ENCODE results near the gene CLSTN1.

Gene CLSTN1
- 37.2 to 105 (median 67.0) reads per million in 18 experiments for total RNA-seq

DNA sequence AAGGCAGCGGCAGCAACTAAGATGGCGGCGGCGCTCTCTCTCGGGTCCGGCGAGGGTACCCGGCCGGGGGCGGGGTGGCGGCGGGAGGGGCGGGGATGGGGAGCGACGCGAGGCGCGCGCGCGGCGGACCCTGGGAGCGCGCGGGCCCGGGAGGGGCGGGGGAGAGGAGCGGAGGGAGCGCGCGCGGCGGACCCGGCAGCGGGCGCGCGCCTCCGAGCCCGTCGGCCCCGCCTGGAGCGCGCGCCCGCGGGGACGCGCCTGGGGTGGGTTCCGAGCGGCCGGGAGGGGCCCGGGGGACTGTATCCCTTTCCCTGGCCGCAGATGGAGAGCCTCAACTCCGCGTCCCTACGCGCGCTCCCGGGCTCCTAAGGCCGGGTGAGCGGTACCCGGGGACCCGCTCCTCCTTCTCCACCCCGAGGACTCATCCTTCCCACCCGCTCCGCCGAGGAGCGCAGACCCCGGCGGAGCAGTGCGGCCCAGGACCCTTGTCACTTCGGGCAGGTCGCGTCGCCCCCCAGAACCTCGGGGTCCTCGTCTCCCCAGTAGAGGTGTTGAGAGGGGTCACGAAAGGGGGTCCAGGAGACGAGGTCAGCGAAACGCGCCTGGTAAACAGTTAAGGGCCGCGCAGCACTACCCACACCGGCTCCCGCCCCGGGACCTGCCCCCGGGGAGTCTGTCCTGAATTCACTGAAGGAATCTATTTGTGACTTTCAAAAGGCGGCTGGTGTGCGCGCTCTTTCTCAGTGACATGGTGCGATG lies at the start of gene CLSTN1:
Gene CLSTN1 (minus strand): TSS at position 23 of the 759 bp plus-strand sequence. CDS start 232 bp downstream, outside the sequence.
- peak; percentile 70 to 76 for DNase-seq

DNA sequence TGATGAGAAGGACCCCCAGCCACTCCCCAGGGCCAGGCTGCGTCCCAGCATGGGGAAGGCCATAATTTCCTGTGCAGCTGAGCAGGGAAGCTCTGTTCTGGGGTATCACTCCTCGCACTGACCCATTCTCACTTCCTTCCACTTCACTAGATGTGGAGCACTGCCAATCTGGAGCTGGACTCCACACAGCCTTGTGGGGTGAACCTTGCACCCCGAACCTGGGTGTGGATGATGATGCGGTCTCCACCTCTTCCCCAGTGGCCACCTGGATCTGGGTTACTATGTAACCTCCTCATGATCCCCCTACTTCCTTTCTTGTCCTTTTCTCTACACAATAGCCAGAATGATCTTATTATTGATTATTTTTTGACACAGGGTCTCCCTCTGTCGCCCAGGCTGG lies 49.6 kb upstream of the CLSTN1 start:
- DNase-seq: no peak

DNA sequence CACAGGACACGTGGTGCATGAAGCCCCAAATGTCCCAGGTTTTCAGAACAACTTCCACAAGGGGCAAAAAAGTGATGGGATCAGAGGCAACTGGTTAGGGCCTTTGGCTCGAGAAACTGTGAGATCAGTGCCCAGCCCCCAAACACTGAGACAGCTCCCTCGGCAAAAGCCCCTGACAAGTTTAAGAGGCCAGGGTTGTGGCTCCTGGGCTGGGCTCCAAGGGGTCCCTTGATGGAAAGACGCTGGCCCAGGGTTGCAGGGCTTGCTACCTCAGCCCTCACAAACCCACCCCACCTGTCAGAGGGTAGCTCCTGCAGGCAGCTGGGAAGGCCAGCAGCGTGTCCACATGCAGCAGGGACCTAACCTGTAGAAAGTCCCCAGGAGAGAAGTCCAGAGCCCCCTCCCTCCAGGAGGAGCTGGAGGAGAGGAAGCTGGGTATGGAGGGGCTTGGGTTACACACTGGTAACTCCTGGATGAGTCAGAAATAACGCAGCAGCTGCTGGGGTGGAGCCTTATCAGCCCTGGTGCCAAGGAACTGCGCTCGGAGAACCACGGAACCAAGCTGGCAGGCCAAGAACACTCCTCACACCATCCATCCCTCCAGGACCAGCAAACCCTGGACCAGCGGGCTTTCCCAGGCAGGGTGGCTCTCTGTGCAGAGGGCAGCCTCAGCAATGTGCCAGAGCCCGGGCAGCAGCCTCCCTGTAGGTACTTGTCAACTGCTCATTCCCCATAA lies 48.8 kb upstream of the CLSTN1 start:
- DNase-seq: no peak

DNA sequence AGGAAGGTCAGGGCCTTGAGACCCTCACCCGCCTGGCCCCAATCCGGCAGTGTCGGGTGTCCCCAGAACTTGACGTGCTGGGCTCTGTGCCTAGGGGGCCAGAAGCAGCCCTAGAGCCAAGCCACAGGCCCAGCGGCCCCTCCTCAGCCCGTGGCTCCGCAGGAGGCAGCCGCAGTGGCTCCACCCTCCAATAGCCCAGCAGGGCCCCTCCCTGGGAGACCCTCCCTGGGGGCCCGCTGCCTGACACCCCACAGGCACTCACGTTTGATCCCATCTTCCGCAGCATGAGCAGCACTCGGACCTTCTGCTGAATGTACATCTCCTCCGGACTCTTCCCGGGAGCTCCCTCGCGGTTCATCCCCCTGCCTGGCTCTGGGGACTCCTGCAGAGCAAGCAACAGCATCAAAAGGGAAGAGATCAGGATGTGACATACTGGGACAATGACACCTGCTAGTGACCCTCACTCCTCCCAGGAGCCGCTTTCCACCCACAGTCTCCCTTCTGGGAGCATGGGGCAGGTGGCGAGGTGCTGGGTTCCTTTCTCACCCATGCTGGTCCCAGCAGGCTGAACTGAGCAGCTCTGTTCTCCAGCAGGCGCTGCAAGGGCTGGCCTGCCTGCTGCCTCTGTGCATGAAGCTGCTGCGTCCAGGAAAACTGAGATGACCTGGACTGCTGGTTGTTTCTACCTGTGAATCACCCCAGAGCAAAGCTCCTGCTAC lies 48.1 kb upstream of the CLSTN1 start:
- DNase-seq: no peak

DNA sequence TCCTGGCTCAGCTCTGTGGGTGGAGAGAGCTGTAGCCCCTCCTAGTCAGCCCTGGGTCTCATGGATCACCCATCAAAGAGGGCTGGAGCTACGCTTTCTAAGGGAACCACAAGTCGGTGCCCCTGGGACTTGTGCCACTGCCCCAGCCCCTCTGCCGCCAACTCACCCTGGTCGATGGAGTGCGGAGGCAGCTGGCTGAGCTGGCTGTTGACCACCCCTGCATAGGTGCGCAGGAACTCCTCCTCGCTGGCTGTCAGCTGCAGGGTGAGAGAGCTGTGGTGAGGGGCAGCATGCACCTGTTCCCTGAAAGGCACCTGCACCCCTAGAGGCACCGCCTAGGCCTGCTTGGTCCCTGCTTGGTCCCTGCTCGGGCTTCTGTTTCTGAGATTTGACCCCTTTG lies 47.3 kb upstream of the CLSTN1 start:
- DNase-seq: no peak

DNA sequence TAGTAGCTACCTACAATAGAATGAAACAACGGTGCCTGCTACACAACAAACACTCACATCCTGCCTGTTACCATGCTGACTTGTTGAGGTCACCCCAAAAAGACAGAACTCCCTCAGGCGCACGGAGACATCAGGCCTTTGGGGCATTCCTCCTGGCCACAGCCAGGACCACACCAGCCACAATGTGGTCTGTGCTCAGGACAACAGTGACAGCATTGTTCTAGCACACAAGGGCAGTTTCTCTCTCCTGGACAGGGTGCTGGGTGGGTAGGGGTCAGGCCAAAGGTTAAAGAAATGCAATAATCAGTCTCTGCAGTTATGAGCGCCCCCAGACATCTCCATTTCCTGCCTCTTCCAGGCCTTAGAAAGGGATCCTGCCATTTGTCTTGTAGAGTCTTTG lies 46.8 kb upstream of the CLSTN1 start:
- no peak for DNase-seq

DNA sequence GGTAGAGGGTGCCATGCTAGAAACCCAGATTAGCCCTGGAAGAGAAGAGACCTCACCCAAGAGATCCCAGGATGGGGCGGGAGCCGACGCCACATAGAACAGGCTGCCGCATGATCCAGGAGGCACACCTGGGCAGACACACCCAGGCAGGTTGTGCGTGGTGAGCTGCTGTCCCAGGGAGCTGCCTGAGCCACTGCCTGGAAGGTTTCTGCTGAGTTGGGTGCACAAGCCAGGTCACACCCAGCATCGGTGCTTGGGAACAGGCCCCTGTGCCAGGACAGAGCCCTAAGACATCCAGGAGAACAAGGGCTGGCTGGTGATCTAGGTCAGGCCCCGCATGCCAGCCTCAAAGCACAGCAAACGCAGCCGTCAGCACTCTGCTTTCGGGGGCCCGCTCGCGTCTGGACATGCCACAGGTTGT lies 46.1 kb upstream of the CLSTN1 start:
- DNase-seq: no peak

DNA sequence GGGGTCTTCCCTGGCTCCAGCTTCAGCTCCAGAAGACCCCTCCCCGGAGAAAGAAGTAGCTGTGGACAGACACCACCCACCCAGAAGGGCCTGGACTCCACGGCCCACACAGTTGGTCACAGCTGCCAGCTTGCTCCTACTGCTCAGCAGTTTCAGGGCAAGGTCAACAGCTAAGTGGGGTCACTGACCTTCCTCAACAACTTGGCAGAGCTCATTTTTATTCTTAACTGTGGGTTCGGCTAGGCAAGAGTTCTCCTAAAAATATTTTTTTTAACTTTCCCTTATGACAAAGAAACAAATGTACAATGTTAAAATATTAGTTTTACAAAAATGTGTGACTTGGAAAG lies 44.5 kb upstream of the CLSTN1 start:
- no peak for DNase-seq

DNA sequence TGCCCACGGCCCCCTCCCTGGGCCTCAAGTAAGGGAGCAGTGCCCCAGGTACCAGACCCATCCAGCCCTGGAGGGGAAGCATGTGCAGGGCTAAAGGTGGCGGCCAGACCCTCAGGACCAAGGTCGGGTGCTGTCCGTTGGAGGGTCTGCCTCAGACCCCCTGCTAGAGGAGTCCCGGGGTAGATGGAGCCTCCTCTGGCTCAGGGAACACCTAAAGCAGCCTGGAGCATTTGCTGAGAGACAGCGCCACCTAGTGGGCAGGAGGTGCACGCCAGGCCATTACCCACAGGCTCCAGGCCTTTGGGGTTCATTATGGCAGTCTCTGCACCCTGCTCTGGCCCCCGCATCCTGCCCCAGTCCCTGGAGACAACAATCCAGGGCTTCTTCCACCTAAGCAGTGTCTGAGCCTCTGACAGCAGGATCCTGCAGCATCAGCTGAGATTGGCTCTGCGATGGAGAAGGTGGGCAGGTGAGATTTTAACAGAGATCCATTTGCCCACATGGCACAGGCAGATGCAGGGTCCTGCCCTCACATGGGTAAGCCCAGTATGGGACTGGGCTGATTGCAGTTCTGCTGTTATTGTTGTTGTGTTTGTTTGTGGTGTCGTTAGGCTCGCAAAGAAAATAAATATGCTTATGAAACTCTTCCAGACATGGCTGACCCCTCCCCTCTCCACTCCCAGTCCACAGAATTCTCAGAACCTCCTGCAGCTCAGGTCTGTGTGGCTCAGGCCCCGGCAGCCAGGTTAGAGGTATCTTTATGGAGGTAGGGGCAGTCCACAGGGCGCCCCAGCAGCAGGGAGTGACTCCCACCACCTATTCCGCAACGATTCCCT lies 43.9 kb upstream of the CLSTN1 start:
- peak; percentile 76 to 82 for DNase-seq

DNA sequence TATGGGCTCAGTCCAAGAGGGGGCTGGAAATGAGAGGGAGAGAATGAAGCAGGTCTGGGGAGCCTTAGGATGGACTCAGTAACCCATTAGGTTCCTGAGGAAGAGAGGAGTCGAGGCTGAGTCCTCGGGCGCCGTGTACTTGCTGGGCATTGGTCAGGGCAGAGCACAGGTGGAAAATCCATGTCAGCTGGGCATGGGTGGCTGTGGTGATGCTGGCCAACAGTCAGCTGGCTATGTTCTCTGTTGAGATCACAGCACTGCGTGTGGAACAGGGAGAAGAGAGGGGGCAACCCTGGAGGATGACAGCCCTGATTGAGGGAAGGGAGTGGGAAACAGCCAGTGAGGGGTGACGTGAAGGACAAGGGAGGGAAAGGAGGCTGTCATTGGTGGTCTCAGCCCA lies 43.1 kb upstream of the CLSTN1 start:
- DNase-seq: no peak

DNA sequence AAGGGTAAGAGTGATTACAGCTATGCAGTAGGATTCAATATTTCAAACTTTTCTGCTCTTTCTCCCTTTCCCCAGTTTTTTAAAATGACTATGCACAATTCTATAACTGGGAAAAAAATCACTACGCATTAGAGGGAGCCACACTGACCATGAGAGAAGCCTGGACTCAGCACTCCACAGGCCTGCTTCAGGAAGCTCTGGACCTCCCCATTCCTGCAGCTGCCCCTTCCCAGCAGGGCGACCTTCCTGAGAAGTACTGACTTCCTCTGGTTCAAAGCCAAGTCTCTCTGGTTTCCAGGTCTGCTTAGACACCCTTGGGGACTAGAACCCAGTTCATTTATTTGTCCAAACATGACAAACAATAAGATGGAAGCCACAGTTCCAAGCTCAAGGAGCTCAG lies 42.0 kb upstream of the CLSTN1 start:
- DNase-seq: no peak

DNA sequence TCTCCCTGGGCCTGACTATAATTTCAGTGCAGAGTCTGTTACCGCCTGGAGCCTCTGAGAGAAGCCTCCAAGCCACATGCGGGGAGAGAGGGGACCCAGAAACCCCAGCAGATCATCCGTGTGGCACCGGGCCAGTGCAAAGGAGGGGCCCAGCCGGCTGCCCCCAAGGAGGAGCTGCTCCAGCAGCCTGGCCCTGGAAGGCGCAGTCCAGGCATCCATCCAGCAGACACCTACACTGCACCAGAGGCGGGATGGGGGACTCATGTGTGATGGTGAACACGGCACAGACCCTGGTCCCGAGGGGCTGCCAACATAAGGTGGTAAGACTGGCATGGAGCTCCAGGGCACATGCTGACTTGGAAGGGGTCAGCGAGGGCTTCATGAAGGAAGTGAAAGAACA lies 39.6 kb upstream of the CLSTN1 start:
- DNase-seq: no peak

DNA sequence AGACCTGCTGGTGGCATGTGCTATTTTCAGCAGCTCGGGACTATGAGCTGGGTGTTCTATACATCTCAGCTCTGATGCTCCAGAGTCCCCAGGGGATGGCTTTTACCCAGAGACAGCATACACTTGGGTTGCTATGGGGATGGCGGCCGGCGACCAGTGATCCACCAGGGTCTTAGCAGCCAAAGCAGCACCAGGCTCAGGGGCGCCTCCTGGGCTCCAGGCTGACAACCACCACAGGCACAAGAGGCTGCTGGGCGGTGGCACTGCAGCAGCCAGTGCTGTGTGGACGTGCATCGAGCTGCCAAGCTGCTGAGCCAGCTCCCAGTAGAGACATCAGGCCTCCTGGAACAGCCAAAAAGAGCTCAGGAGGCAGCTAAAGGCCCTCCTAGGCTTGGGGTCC lies 37.6 kb upstream of the CLSTN1 start:
- no peak for DNase-seq

DNA sequence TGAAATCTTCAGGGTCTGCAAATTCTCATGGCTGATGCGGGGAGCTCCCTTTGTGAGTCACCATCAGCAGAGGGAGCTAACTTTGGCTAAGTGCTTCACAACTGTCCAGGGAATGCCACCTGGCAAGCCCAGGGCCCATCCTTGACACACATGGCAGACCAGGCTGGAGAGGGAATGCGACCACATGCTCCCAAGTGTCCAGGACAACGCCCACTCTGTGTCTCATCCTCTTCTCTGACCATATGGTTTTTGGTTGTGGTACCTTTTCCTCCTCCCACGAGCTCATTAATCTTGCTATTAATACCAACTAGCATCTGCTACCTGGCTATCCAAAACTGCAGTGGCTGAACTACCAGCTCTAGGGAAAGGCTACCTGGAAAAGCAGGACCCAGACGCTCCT lies 37.1 kb upstream of the CLSTN1 start:
- DNase-seq: no peak

DNA sequence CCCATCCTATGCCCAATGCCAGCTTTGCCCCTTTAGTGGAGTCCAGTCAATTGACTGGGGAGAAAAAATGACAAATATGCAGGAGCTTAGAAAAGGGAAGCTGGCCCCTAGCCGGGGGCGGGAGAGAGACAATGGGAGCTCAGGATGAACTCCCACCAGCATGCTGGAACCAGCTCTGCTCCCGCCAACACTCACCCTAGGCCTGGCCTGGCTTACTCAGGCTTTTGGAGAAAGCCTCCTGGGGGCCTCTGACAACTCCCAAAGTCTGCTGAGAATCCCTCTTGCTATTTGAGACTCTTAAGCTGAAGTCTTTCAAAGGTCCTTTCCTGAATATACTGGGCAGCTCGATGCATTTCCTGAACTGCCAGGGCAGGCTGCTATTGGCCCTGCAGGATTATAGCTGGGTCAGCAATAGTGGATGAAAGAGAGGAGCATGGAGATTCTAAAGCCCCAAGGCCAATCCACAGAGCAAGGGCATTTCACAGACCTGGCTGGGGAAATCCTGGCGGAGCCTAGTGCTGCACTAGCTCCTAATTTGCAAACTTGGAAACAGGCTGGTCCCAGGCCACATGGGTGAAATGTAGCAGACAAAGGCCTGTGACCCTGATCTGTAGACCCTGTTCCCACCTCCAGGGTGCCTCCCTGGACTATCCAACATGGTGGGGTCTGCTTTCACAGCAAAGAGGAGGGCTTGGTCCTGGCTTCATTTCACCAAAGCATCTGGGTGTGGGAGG lies 35.7 kb upstream of the CLSTN1 start:
- DNase-seq: peak; percentile 34 to 69

DNA sequence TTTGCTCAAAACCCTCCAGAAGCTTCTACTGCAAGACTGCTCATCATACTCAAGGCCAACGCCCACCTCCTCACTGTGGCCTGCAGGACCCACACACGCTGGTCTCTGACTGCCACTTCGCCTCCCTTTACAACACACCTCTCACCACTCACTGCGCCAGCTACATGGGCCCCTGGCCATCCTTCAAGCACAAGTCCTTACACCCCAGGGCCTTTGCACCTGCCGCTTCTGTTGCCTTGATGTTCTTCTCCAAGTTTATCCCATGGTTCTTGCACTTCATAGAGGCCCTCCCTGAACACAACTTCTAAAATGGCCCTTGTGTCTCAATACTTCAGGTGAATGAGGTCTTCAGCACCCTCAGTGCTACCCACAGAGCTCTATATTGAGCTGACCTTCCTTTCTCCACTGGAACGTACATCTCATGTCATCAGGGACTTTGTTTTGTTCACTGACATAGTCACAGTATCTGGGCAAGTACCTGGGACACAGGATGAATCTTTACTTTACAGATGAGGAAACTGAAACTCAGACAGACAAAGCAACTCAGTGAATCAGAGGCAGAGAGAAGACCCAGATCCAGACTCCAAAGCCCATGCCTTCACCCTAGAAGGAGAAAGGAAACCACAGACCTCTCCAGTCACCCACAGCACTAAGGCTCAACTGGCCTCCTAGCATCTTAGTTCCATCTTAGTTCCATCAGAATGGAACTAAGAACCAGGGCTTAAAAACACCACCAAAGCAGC lies 34.7 kb upstream of the CLSTN1 start:
- DNase-seq: no peak

DNA sequence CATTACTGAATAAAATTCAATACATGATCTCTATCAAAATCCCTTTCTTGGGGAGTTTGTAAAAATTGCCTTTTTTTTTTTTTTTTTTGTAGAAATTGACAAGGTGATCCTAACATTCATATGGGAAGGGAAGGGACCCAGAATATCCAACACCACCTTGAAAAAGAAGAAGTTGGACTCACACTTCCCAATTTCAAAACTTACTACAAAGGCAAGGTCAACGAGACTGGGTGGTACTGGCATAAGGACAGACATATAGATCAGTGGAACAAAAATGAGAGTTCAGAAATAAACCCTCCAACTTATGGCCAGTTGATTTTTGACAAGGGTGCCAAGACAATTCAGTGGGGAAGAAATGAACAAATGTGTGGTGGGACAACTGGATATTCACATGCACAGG lies 31.4 kb upstream of the CLSTN1 start:
- DNase-seq: peak; percentile 19 to 24

DNA sequence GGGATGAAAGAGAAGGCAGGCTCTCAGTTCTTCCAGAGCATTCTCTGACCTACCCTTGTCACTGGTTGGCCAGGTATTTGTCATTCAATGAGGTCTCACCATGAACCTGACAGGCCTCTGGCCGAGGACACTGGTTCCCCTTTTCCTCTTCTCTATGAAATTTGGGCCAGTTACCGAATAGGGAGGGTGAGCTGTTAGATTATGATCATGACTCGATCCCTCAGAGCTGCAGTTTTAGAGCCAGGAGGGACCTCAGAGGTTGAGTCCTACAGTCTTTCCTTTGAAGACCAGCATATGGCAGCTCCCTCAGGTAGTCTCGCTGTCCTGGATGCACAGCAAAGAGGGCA lies 29.5 kb upstream of the CLSTN1 start:
- DNase-seq: peak; percentile 17 to 47

DNA sequence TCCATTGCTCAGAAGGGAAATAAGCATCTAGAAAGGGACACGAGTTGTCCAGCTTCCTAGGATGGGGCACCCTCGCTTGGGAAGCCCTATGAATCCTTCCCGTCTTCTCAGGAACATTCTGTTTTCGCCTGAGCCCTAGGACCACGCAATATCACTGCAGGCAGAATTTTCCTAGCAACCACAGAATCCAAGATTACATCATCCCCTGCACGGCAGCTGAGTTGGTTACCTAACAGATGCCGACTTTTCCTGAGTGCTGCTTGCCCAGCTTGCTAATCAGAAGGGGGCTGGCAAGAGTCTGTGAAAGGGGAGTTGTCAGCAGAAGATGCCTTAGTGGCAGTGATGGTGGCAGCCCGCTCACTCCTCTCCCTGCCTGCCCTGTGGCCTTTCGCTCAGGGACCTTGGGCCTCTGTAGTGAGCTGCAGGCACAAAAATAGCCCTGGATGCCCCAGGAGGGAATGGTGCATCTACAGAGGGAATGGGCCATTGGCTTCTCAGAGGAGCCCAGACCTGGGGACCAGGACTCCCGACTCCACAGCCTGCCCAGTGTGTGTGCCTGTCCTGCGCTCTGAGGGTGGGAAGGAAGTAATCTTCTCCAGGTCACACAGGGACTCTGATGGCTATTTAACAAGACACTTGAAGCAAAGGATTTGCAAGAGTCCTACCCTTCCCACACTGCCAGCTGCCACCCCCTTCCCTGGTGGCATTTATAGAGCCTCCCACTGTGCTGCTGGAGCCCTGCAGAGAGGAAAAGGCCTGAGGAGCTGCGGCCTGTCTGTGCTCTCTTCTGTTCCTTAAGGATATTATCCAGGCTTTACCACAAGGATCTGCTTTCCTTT lies 28.9 kb upstream of the CLSTN1 start:
- peak in 1 of 2 donors; percentile 43 for DNase-seq

DNA sequence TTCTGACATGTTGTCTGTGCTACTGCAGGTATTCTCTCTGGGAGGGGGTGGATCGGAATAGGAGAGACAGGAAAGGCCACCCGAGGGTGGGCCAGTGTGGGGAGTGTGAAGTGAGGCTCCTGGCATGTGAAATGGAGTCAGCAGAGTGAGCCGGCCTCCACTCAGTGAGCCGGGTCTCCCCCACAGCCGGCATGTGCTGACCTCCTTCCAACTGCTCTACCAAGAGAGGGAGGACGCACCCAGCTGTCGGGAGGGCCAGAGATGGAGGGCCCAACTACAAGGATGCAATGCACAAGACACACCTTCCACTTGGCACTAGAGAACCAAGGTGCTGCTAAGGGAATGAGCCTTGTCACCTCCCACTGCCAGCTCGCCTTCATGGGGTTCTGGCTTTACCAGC lies 28.2 kb upstream of the CLSTN1 start:
- no peak for DNase-seq
